HCEC 1CT (cell line): ENCODE results near the gene TWF1.
"Not testable (repeated sequence)": the region's sequence is repeated elsewhere in the genome, so short reads cannot be mapped to it uniquely, and the experiment has no call there.

Experiments
- DNase-seq: peaks from one replicate; pipeline ENCODE4 v3.0.0-alpha.2; 2017

The TWF1 gene

DNA sequence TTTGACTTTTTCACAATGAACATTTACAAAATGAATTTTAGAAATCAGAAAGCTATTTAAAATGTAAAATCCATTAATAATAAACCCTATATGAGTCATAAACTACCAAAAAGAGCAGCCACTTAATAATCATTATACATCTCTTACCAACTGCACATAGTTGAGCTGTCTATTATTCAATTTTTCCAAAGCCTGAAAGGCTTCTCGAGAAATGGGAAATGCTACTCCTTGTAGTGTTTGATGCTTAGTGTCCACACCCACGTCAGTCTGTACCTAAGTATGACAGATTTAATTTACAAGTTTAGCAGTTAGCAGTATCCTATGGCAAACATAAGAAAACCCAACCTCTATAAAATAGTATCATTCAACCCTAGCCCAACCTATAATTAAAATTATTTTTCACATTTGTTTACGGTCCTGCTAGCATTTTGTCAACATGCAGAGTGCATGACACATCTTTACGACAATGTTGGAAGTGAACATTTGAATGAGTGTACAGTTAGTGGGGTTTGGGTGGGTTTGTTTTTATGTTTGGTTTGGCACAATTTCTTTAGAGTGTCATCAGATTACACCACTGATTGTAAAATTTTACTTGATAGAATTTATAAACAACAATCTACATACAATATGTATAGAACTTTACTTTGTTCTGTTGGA, 8.4 kb downstream of the TWF1 start:
- no peak for DNase-seq

DNA sequence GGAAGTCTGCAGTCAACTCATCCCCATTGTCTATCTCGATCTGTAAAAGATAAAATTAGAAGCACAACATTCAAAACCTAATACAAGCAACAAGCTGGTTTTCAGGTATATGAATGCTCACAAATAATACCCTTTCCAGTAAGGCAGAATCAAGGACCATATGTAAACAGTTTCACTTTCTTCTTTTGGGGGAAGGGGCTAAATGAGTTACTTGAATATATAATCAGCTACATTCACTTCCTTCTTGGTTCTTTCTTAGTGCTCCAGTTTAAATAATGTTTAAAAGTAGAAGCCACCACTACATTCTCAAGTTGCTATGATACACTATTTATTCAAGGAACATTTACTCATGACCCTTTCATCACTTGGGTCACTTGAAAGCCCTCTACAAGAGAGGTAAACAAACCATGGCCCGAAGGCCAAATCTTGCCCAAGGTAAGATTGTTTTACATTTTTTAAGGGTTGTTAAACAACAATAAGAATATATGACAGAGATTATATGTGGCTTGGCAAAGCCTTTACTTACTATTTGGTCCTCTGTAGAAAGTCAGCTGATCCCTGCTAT, 10.3 kb downstream of the TWF1 start:
- DNase-seq = no peak

DNA sequence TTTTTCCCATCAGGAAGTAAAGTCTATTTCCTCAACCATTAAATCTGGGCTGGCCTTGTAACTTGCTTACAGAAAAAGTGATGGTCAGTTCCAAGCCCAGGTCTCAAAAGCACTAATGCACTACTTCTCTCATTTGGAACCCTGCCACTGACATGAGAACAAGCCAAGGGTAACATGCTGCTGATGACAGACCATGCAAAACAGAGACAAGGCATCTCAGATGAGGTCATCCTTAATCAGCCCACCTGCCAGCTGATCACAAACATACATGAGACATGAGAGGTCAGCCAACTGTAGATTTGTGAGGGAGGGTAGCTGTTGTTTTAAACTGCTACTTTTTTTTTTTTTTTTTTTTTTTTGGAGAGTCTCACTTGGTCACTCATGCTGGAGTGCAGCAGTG, 16.2 kb downstream of the TWF1 start:
- no peak for DNase-seq

DNA sequence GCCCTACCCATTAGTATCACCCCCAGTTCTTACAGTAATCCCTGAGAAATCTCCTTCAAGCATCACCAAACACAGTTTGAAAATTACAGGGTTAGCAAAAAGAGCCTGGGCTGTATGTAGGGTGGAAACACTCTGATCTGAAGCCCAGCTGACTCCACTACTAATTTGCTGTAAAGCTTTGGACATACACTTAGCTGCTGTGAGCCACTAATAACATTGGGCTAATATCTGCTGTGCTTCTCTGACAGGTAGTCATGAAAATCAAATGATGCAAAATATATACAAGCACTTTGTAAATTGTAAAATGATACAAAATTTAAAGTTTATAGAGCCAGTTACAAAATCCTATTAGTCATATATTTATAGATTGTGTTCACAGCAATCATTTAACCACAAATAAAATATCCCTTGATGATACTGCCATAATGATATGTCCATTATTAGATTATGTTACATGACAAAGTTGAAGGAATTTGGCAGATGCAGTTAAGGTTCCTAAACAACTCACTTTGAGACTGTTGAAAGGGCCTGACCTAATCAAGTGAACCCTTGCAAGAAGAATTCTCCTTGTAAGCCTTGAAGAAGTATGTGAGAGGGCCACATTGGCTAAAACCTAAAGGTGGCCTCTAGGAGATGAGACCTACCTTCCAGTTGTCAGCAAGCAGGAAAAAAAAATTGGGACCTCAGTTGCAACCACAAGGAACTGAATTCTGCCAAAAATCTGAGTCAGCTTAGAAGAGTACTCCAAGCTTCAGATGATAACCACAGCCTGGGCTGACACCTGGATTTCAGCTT, 19.0 kb downstream of the TWF1 start:
- DNase-seq = peak; percentile 59

DNA sequence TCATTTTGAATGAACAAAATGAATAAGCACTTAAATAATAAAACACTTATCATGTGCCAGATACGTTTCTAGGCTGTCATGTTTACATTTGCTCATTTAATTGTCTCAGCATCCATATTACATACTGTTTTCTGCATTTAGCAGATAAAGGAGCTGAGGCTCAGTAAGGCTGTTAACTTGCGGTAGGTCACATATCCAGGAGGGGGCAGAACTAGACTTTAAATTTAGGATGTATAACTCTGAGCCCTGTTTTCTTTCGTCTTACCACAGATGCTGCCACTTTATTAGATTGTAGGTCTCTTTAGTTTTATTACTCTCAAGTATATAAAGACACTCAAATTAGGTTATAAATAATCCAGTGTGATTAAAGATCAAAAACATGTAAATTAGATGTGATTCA, 29.6 kb downstream of the TWF1 start:
- peak; percentile 44 for DNase-seq

DNA sequence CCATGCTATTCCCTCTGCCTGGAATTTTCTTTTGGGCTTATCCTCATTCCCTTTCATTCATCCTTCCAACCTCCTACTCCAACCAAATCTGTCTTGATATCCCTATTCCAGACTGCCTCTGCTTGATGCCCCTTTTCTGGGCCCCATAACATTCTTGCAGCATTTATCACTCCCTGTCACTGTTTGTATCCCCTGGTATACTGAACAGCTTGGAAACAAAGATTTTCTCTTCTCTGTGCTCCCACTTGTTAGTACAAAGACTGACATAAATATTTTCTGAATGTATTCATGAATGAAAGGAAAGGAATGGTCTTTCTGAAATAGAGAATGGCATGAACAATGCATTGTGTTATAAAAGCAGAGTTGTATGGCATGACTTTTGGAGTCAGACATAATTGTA, 39.8 kb downstream of the TWF1 start:
- DNase-seq = peak; percentile 5

DNA sequence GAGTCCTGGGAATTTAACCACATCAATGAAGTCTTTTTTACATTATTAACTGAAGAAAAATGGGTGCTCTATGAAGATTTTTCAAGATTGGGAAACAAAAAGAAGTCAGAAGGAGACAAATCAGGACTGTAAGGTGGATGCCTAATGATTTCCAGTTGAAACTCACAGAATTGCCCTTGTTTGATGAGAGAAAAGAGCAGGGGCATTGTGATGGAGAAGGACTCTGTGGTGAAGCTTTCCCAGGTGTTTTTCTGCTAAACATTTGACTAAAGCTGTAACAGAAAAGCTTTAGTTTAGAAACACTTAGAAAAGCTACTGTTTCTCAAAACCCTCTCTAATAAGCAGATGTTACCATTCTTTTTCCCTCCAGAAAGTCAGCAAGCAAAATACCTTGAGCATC, 41.6 kb downstream of the TWF1 start:
- no peak for DNase-seq

DNA sequence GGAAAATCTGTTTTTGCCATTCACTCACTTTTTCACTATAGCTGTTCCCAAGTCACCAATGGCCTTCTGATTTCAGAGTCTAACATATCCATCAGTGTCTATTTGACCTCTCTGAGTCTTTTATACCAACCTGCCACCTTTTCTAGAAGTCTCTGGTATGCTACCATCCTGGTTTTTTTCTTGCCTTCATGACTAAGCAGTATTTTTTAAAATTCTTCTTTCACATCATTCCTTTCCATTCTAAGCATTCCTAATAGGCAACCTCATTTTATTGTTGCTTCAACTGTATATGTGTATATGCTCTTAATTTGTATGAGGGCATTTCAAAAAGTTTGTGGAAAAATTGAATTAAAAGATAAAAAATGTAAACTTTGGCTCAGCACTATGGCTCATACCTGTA, 42.3 kb downstream of the TWF1 start:
- DNase-seq = no peak

DNA sequence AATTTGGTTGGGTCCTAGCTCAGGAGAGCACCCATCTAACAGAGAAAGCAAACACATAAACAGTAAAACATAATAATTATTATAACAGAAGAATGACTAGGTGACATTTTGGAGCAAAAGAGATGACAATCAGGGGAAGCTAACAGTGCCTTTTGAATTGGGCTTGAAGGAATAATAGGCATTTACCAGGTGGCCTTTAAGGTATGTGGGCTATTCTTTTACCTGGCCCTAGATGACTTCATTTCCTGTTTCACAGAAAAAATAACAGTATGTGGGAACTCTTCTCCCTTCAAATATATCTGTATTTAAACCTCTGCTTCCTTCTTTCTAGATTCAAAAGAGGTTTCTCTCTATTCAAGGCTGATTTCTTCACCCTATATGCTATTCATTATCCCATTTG, 43.5 kb downstream of the TWF1 start:
- DNase-seq = no peak

DNA sequence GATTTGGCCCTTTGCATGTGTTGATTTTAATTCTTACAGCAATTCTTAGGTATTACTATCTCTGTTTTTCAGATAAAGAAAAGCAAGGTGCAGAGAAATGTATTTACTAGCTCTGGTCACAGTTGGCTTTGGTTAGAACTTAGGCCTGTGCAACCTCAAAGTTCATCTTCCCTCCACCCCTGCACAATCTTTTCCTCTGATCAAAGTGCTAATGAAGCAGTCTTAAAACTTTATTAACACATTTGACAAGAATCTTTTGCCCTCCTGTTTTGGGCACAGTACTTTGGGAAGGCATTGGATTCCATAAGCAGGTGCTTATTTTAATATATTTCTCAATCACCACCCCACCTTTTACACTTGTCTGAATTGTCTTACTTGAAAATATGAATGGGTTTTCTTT, 44.6 kb downstream of the TWF1 start:
- no peak for DNase-seq

DNA sequence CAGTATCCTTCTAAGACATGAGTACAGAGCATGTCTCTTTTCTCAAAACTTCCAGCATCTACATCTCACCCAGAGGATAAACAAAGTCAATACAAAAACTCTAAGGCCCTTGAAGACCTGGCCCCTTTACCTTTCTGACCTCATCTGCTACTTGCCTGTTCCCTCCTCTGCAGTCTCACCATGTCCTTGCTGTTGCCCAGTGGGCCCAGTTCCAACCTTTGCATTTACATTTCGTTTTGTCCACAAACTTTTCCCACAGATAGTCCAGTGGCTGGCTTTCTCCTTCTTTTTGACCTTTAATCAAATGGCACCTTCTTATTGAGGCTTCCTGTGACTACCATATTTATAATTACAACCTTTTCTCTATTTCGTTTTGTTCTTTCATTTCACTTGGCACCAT, 45.7 kb downstream of the TWF1 start:
- DNase-seq = no peak

DNA sequence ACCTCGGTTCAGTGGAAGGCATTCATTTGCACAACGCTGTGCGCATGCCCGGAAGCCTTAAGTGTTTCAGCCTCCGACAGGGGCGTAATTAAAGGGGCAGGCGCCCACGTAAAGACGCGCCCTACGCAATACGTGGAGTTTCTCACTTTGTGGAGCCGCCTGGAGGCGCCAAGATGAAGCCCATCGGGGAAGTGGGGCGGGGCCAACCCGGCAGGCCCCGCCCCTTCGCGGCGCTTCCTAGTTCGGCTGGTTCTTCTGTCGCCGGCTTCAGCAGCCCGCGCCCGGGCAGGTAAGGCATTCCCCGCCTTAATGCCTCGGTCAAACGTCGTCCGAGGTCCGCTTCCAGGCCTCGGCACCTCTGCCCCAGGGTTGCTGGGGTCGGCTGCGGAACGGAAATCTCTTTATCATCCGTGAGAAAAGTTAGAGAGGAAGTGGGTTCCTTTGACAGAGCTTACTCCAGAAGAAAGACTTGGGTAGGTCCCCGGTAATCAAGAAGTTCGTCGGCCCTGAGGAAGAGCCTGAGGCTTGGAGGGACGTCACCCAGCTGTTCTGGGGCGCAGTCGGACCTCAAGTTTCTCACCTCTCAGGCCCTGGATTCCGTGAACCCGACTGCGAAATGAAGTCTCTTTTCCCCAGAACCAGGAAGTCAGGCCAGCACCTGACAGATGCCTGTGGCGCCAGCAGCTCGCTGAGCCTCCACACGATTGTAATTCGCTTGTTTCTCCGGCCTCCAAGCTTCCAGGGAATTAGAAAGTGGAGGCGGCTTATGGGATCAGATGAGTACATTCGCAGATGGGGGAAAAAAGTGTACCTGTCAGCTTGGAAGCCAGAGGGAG, 47.2 kb downstream of the TWF1 start, which contains the start of the genes IRAK4 and PUS7L:
Gene IRAK4, plus strand, starts transcription at position 224 of the 836 bp plus-strand sequence. CDS start 9,161 bp downstream, outside the sequence.
Gene PUS7L, minus strand, starts transcription at position 63 of the 836 bp plus-strand sequence. CDS start 3,545 bp downstream, outside the sequence.
- peak; percentile 96 for DNase-seq

DNA sequence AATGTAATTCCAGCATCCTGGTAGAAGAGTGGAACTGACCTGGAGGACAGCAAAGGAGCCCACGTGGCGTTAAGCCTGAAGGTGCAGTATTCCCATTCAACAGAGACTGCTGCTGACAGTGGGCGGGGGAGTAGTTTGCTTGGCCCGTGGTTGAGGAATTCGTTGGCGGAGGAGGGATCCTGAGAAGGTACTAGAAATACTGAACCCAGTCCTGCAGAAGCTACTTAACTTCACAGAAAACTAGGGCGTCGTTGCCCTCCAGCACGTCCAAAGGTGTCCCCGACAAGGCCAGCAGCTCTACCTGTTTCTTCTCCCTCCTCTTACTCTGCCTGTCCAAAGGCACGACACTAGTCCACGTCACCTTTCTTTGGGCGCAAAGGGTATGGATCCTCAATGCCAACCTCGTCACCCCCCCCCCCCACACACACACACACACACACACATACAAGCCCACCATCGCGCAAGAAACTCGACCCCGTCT, 47.8 kb downstream of the TWF1 start:
- peak; percentile 52 for DNase-seq

DNA sequence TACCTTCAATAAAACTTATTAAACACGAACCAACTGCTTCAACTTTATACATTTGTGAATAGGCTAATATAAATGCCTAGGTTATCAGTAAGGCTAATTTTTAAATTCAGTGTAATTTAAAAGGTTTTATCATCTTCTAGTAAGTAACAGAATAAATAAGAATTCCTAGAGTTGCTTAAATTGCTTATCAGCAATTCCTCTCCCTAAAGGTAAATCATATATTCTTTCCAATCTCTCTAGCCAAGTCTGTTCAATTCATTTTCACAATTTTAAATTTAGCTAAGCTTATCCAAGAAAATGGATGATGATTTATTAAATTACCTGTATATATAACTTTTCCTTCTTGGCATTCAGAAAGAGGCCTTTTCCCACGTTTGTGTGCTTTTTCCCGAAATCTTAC, 52.1 kb downstream of the TWF1 start:
- no peak for DNase-seq

DNA sequence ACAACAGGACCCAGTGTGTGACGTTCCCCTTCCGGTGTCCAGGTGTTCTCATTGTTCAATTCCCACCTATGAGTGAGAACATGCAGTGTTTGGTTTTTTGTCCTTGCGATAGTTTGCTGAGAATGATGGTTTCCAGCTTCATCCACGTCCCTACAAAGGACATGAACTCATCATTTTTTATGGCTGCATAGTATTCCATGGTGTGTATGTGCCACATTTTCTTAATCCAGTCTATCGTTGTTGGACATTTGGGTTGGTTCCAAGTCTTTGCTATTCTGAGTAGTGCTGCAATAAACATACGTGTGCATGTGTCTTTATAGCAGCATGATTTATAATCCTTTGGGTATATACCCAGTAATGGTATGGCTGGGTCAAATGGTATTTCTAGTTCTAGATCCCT, 54.8 kb downstream of the TWF1 start:
- DNase-seq = not testable (repeated sequence)

DNA sequence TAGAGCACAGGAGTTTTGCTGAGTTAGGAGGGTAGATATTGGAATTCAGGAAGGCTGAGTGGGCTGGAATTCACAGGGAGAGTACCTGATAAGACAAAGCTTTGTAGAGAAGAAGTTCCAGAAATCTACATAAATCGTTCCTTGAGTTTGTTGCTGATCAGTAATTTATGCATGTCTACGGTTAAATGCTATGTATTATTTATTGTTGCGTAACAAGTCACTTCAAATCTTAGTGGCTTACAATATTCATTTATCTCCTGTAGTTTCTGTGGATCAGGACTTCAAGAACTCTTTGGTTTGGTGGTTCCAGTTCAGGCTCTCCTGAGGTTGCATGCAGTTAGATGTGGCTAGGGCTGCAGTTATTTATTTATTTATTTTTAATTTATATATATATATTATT, 55.3 kb downstream of the TWF1 start:
- DNase-seq = no peak

DNA sequence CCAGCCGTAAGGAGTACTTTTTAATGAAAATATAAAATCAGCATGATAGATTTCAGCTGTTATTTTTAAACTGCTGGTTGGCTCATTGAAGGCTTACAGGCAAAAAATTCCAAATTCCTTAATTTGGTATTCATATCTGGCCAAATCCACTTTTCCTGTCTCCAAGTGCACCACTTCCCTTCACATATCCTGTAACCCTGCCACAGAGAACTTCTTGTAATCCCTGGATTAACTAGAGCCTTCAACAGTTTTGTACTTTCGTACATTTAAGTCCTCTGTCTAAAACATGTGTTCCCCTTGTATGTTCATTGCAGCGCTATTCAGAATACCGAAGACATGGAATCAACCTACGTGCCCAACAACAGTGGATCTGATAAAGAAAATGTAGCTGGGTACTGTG, 57.1 kb downstream of the TWF1 start:
- peak; percentile 32 for DNase-seq

DNA sequence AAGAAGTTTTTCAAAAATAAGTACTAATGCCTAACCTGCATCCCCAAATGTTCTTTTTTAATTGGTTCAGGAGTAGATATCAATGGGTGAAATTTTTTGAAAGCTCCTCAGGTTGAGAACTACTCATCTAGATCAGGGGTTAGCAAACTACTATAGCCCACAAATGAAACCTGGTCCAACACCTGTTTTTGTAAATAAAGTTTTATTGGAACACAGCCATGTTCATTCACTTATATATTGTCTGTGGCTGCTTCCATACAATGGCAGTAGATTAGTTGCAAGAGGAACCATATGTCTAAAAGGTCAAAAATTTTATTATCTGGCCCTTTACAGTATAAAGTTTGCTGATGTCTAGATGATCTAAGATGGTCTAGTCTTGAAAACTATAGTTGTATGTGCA, 61.3 kb downstream of the TWF1 start:
- no peak for DNase-seq
